ENCODE measurements around the gene FAM89B. TPM values are rescaled to one million over a fixed set of nuclear protein-coding genes. Genes with fewer than 3 reads are reported as not detected.

The FAM89B gene
- total and polyA plus RNA-seq, 2 of the 8 experiments (the other 6 are each of a cell fraction or from before 2014, with no cell fraction given): 15.8 to 32.4 TPM

- TF ChIP-seq RNF2 (IDR thresholded peaks at IDR 0.05; ENCODE audit: borderline replicate concordance, low read depth, low read length, missing control alignments, poor library complexity, severe bottlenecking) (no peak), SP4 (IDR thresholded peaks at IDR 0.05; ENCODE audit: low read length) (no peak)
Measured at GRCh38 chr11:65562020-65562419, 10.3 kb upstream of the FAM89B start (continued).

Measured in H1 (cell line).